SH-SY5Y (cell line): Measurements from ENCODE around the gene GREB1.

Experiments used
- GATA2 ChIP-seq: IDR thresholded peaks from 2 replicates; pipeline ENCODE4 v1.6.1; 2011; ENCODE audit warnings: mild to moderate bottlenecking, low read depth, low read length
- GATA3 ChIP-seq: IDR thresholded peaks from 2 replicates; pipeline ENCODE4 v1.6.1; 2011; ENCODE audit warnings: low read depth, mild to moderate bottlenecking, low read length, moderate library complexity

DNA sequence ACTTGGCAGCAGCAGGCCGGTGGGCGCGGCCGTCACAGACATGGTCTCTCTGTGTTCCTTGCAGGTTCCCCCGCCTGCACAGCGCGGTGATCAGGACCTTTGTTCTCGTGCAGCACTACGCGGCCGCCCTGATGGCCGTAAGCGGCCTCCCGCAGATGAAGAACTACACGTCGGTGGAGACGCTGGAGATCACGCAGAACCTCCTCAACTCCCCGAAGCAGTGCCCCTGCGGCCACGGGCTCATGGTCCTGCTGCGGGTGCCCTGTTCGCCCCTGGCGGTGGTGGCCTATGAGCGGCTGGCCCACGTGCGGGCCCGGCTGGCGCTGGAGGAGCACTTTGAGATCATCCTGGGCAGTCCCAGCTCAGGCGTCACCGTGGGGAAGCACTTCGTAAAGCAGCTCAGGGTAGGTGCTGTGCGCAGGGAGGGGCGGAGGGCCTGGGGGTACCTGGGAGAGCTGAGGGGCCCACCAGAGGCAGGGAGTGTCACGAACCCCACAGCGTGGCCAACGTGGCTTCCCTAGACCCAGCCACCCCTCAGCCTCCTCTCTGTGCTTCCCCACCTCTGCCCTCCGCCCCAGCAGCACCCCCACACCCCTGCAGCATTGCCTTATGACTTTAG is 76.9 kb downstream of the GREB1 start:
- TF ChIP-seq GATA2 (no peak), GATA3 (no peak)
